ENCODE results near the gene CEP128. TPM values are rescaled to one million over a fixed set of nuclear protein-coding genes. Genes with fewer than 3 reads are reported as not detected.

CEP128 gene
- total RNA-seq, 4 donors from 2014 or later = 0.82 to 3.6 (median 1.6) TPM

DNA sequence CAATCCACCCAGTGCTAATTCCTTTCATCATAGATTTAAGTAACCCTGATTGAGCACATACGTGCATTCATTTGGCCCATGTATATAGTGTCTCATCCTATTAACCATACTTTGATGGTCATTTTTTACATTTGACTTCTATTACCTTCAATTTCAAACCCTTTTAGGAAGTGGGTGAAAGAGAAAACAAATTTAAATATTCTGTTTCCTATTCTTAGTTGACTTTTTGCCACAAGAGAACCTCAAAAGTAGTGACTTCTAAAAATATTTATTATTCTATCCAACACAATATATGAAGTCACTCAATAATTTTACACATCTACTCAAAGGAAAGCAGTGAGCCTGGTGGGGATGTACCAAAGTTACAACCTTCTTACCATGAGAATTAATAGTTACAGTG, 164.9 kb downstream of the CEP128 start:
- Histone ChIP-seq H3K4me1 (no peaks in the 10 kb centered on the region), H3K4me3 (no peak overlapping the region), H3K27ac (no peak overlapping the region), H3K36me3 (no peaks in the 10 kb centered on the region), H3K27me3 (no peaks in the 10 kb centered on the region), H3K9me3 (no peaks in the 10 kb centered on the region)
- in situ Hi-C loops (cut with MboI; ENCODE audit: low sequenced_read_pairs in 4 of 4) = no loop called here
- ATAC-seq = no peak
- no peak for DNase-seq
- TF ChIP-seq POLR2A (IDR thresholded peaks at IDR 0.05) = no peak
- TF ChIP-seq, protein P1, sequence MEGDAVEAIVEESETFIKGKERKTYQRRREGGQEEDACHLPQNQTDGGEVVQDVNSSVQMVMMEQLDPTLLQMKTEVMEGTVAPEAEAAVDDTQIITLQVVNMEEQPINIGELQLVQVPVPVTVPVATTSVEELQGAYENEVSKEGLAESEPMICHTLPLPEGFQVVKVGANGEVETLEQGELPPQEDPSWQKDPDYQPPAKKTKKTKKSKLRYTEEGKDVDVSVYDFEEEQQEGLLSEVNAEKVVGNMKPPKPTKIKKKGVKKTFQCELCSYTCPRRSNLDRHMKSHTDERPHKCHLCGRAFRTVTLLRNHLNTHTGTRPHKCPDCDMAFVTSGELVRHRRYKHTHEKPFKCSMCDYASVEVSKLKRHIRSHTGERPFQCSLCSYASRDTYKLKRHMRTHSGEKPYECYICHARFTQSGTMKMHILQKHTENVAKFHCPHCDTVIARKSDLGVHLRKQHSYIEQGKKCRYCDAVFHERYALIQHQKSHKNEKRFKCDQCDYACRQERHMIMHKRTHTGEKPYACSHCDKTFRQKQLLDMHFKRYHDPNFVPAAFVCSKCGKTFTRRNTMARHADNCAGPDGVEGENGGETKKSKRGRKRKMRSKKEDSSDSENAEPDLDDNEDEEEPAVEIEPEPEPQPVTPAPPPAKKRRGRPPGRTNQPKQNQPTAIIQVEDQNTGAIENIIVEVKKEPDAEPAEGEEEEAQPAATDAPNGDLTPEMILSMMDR (IDR thresholded peaks at IDR 0.05 in 4 of 5, conservative IDR thresholded peaks at IDR 0.05 in 1 of 5) = no peak
- intact Hi-C loops (cut with DNase I; ENCODE audit: low total_unique reads) = no loop called here

DNA sequence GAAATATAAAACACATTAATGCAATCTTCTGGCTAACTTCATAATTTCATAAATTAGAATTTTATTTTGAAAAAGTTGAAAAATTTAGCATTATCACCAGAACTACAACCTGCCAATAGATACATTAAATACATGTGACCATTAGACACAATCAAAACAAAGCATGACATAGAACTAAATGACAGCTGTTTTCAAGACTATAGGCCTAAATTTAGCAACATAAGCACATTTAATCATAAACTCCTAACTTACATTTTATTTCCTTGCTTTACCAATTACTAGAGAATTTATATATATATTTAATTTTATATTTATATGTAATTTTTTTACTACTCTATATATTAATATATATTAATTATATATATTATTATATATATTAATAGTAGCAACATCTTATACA, 165.4 kb downstream of the CEP128 start:
- H3K4me3 ChIP-seq = no peak overlapping the region
- H3K4me1 ChIP-seq = no peaks in the 10 kb centered on the region
- no peaks in the 10 kb centered on the region for H3K27me3 ChIP-seq
- no peaks in the 10 kb centered on the region for H3K9me3 ChIP-seq
- no peak for ATAC-seq
- intact Hi-C loops (cut with DNase I; ENCODE audit: low total_unique reads) = no loop called here
- TF ChIP-seq, protein P1 (IDR thresholded peaks at IDR 0.05 in 4 of 5, conservative IDR thresholded peaks at IDR 0.05 in 1 of 5) = no peak
- TF ChIP-seq POLR2A (IDR thresholded peaks at IDR 0.05) = no peak
- no peaks in the 10 kb centered on the region for H3K36me3 ChIP-seq
- no peak for DNase-seq
- in situ Hi-C loops (cut with MboI; ENCODE audit: low sequenced_read_pairs in 4 of 4) = no loop called here
- no peak overlapping the region for H3K27ac ChIP-seq

DNA sequence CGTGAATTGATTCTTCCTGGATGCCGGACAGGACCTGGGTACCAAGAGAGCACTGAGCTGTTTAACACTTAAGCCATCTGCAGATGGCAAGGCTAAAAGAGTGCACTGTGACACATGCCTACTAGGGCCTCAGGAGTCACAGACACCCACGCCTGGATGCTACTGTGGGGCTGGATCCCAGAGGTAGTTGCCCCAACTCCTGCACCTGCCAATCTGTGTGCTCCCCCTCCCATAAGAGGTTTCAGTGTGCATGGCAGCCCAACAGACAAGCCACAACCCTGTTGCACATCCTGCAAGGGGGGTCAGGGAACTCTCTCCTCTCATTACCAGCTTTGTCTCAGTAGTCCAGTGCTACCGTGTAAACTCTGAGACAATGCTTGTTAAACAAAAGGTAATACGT, 169.0 kb downstream of the CEP128 start:
- no peak overlapping the region for H3K27ac ChIP-seq
- no peaks in the 10 kb centered on the region for H3K27me3 ChIP-seq
- intact Hi-C loops (cut with DNase I; ENCODE audit: low total_unique reads) = no loop called here
- no peaks in the 10 kb centered on the region for H3K36me3 ChIP-seq
- H3K4me3 ChIP-seq = no peak overlapping the region
- no peaks in the 10 kb centered on the region for H3K9me3 ChIP-seq
- TF ChIP-seq POLR2A (IDR thresholded peaks at IDR 0.05) = no peak
- TF ChIP-seq, protein P1 (IDR thresholded peaks at IDR 0.05 in 4 of 5, conservative IDR thresholded peaks at IDR 0.05 in 1 of 5) = no peak
- no peak for ATAC-seq
- no peaks in the 10 kb centered on the region for H3K4me1 ChIP-seq
- DNase-seq = no peak
- in situ Hi-C loops (cut with MboI; ENCODE audit: low sequenced_read_pairs in 4 of 4) = no loop called here

DNA sequence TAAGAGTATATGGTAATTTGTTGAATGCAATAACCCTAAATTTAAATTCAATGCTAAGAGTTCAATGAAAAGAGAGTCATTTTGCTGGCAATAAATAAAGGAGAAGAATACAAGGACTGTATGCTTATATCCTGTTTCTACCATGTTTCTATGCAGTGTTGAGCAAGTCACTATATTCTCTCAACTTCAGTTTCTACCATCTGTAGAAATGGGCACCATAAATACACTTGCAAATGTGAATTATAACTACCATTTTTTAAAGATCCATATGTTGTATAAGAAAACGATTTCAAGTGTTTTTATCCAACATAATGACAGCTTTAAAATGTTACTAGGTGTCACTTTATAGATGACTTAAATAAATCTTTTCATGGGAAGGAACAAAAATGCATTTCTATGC, 170.3 kb downstream of the CEP128 start:
- DNase-seq (no peak), ATAC-seq (no peak)
- in situ Hi-C loops (cut with MboI; ENCODE audit: low sequenced_read_pairs in 4 of 4) = no loop called here
- H3K27ac ChIP-seq = no peak overlapping the region
- no peak overlapping the region for H3K4me3 ChIP-seq
- intact Hi-C loops (cut with DNase I; ENCODE audit: low total_unique reads) = no loop called here
- no peaks in the 10 kb centered on the region for H3K36me3 ChIP-seq
- no peaks in the 10 kb centered on the region for H3K4me1 ChIP-seq
- no peaks in the 10 kb centered on the region for H3K9me3 ChIP-seq
- TF ChIP-seq, protein P1 (IDR thresholded peaks at IDR 0.05 in 4 of 5, conservative IDR thresholded peaks at IDR 0.05 in 1 of 5) = no peak
- no peak for TF ChIP-seq POLR2A (IDR thresholded peaks at IDR 0.05)
- H3K27me3 ChIP-seq = no peaks in the 10 kb centered on the region

All from gastrocnemius medialis (tissue), 4 donors.